Epithelial cell of esophagus (primary cell): Measurements from ENCODE around the gene GARIN5A.

Experiments used
- DNase-seq: peaks from one replicate; pipeline ENCODE4 v3.0.0; 2010; ENCODE audit warnings: low read depth
- H3K4me3 ChIP-seq: 2 replicates; pipeline ENCODE4 v1.5.1; 2011; ENCODE audit warnings: mild to moderate bottlenecking, low read length, control low read depth
- CTCF ChIP-seq: IDR thresholded peaks from 2 replicates; pipeline ENCODE4 v1.5.1; 2011; ENCODE audit warnings: low read depth, mild to moderate bottlenecking, low read length, control low read depth, inconsistent platforms; ENCODE audit not compliant: insufficient read depth; ENCODE audit errors: missing control alignments

Gene GARIN5A

GRCh38 chr19:50437862-50438449, 38.7 kb downstream of the GARIN5A start:
- H3K4me3 ChIP-seq, result no peak overlapping the region
- no peak for TF ChIP-seq CTCF
- DNase-seq, result no peak

GRCh38 chr19:50435627-50436026, 41.0 kb downstream of the GARIN5A start:
- no peak for DNase-seq
- TF ChIP-seq CTCF, result no peak
- H3K4me3 ChIP-seq, result no peak overlapping the region

- no peak overlapping the region for H3K4me3 ChIP-seq
- DNase-seq, result no peak
- no peak for TF ChIP-seq CTCF
Measured at GRCh38 chr19:50435221-50435620, 41.4 kb downstream of the GARIN5A start.

- no peak for TF ChIP-seq CTCF
- no peak for DNase-seq
Measured at GRCh38 chr19:50434525-50434924, 42.1 kb downstream of the GARIN5A start.

GRCh38 chr19:50433201-50434180, 43.2 kb downstream of the GARIN5A start:
- no peak for DNase-seq
- H3K4me3 ChIP-seq, result no peak overlapping the region
- no peak for TF ChIP-seq CTCF

More at GRCh38 chr19:50434525-50434924, 42.1 kb downstream of the GARIN5A start:
- no peak overlapping the region for H3K4me3 ChIP-seq

GRCh38 chr19:50432221-50433028, 44.2 kb downstream of the GARIN5A start, which contains the start of gene MYBPC2:
Gene MYBPC2, plus strand, starts transcription at chr19:50432892. Its CDS starts 62 bp downstream, at chr19:50432954.
- peak within 1 kb of the TSS; percentile 63 for H3K4me3 ChIP-seq
- no peak for TF ChIP-seq CTCF
- DNase-seq, result no peak
